ENCODE data around the gene MRTFB.
"Not testable (repeated sequence)": the region's sequence is repeated elsewhere in the genome, so short reads cannot be mapped to it uniquely, and the experiment has no call there.

GRCh38 chr16:14122430-14122829 lies 51.3 kb downstream of the MRTFB start:
- TF ChIP-seq CTCF, POLR2A (IDR thresholded peaks at IDR 0.05): not testable (repeated sequence)
